ENCODE data around the gene SNX1. TPM values are rescaled to one million over a fixed set of nuclear protein-coding genes. Genes with fewer than 3 reads are reported as not detected.

SNX1 gene
- total and polyA plus RNA-seq, 10 of the 15 experiments (the other 5 are each of a cell fraction or from before 2014, with no cell fraction given) = 17.8 to 115 (median 96.3) TPM

GRCh38 chr15:64162869-64163658 lies 67.3 kb downstream of the SNX1 start, which contains the start of gene PPIB (continued):
- TF ChIP-seq, protein P1, sequence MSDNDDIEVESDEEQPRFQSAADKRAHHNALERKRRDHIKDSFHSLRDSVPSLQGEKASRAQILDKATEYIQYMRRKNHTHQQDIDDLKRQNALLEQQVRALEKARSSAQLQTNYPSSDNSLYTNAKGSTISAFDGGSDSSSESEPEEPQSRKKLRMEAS (IDR thresholded peaks at IDR 0.05; ENCODE audit: low read depth, low read length) = no peak
- TF ChIP-seq, protein P2, sequence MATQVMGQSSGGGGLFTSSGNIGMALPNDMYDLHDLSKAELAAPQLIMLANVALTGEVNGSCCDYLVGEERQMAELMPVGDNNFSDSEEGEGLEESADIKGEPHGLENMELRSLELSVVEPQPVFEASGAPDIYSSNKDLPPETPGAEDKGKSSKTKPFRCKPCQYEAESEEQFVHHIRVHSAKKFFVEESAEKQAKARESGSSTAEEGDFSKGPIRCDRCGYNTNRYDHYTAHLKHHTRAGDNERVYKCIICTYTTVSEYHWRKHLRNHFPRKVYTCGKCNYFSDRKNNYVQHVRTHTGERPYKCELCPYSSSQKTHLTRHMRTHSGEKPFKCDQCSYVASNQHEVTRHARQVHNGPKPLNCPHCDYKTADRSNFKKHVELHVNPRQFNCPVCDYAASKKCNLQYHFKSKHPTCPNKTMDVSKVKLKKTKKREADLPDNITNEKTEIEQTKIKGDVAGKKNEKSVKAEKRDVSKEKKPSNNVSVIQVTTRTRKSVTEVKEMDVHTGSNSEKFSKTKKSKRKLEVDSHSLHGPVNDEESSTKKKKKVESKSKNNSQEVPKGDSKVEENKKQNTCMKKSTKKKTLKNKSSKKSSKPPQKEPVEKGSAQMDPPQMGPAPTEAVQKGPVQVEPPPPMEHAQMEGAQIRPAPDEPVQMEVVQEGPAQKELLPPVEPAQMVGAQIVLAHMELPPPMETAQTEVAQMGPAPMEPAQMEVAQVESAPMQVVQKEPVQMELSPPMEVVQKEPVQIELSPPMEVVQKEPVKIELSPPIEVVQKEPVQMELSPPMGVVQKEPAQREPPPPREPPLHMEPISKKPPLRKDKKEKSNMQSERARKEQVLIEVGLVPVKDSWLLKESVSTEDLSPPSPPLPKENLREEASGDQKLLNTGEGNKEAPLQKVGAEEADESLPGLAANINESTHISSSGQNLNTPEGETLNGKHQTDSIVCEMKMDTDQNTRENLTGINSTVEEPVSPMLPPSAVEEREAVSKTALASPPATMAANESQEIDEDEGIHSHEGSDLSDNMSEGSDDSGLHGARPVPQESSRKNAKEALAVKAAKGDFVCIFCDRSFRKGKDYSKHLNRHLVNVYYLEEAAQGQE (IDR thresholded peaks at IDR 0.05; ENCODE audit: low read depth, low read length) = no peak
- no peak for TF ChIP-seq RCOR1 (conservative IDR thresholded peaks at IDR 0.05; ENCODE audit: low read depth, low read length)
- TF ChIP-seq SP1 (IDR thresholded peaks at IDR 0.05; ENCODE audit: low read depth, low read length) = peak; percentile 89
- TF ChIP-seq BRCA1 (IDR thresholded peaks at IDR 0.05; ENCODE audit: low read depth, low read length) = no peak
- no peak for TF ChIP-seq CHD2 (IDR thresholded peaks at IDR 0.05; ENCODE audit: borderline replicate concordance, low read depth, low read length)

All from GM12878 (cell line).